GM12872 (cell line): Measurements from ENCODE around the gene CERK.

Experiments
- TF ChIP-seq, protein P1 (sequence below): IDR thresholded peaks from 3 replicates; pipeline ENCODE4 v1.5.1; 2011; ENCODE audit warnings: low read depth, mild to moderate bottlenecking, low read length, moderate library complexity; ENCODE audit not compliant: insufficient read depth

Gene CERK

DNA sequence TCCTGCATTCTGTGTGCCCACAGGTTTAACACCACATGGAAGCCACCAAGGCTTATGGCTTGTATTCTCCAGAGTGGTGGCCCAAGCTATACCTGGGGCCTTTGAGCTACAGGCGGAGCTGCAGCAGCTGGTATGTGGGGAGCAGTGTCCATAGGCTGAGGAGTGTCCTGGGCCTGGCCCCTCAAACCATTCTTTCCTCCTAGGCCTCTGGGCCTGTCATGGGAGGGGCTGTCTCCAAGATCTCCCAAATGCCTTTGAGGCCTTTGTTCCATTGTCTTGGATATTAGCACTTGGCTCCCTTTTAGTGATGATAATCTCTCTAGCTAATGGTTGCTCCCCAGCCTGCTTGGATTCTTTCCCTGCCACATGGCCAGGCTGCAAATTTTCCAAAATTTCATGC, 18.0 kb upstream of the CERK start:
- TF ChIP-seq, protein P1, sequence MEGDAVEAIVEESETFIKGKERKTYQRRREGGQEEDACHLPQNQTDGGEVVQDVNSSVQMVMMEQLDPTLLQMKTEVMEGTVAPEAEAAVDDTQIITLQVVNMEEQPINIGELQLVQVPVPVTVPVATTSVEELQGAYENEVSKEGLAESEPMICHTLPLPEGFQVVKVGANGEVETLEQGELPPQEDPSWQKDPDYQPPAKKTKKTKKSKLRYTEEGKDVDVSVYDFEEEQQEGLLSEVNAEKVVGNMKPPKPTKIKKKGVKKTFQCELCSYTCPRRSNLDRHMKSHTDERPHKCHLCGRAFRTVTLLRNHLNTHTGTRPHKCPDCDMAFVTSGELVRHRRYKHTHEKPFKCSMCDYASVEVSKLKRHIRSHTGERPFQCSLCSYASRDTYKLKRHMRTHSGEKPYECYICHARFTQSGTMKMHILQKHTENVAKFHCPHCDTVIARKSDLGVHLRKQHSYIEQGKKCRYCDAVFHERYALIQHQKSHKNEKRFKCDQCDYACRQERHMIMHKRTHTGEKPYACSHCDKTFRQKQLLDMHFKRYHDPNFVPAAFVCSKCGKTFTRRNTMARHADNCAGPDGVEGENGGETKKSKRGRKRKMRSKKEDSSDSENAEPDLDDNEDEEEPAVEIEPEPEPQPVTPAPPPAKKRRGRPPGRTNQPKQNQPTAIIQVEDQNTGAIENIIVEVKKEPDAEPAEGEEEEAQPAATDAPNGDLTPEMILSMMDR = no peak

DNA sequence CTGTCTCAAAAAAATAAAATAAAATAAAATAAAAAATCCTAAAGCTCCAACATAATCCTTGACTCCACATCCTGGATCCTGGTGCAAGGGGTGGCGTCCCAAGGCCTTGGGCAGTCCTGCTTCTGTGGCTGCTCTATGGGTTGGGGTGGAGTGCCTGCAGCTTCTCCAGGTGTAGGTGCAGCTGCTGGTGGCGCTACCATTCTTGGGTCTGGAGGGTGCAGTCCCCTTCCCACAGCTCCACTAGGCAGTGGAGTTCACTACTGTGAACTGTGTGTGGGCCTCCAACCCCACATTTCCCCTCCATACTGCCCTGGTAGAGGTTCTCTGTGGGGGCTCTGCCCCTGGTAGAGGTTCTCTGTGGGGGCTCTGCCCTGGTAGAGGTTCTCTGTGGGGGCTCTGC, 17.5 kb upstream of the CERK start:
- TF ChIP-seq, protein P1 = no peak

DNA sequence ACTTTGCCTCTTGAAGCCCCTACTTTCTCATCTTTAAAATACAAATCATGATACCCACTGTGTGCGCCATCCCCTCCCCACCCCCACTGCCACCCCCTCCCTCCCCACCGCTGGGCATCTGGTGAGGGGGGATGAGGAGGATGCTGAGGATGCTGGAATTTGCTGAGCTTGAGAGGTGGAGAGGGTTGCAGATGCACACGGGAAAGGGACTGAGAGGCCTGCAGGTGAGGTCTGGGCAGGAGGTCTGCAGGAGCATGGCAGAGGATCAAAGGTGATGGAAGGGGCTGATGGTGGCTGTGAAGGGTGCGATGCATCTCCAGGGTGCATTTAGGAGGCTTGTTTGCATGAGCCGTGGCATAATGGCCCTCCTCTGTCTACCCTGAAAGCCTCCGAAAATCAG, 16.8 kb upstream of the CERK start:
- TF ChIP-seq, protein P1 = no peak

DNA sequence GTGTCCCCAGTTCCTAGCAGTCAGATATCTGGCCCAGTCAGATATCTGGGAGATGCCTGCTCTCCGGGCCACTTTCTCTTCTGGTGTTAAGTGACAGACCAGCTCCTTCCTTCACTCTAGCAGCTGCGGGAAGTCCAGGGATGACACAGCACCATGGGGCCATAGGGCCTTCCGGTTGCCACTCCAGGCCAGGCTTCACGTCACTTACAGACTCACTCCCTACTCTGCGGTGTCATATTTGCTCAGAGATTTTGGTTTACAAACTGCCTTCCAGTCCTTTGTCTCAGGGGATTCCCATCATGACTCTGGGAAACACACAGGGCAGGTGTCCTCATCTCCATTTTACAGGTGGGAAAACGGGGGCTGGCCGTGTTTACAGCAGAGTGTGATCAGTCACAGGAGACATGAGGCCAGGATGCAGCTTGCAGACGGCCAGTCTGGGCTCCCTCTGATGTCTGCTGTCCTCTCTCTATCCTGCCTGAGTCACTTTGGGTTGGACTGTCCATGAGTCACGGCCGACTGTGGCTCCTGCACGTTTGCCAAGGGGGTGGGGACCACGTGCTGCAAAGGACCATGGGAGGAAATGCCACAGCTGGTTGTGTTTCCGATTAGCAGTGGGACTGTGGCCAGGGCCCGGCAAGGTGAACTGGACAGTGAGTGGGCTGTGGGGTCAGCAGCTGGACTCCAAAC, 16.2 kb upstream of the CERK start:
- TF ChIP-seq, protein P1 = no peak

DNA sequence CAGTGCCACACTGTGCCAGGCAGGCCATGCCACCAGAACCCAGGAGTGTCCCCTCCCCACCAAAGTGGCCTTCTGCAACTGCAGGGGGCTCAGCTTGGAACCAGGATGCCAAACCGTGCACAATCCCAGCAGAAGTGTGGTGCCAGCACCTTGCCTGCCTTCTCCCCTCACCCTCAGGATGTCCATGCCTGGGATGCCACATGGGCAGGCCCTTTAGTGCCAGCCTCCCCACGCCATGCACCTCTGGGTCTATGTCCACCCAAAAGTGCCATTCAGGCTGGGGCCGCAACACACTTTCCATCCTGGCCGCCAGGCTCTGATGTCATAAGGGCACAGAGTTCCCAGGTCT, 15.7 kb upstream of the CERK start:
- TF ChIP-seq, protein P1 = no peak

DNA sequence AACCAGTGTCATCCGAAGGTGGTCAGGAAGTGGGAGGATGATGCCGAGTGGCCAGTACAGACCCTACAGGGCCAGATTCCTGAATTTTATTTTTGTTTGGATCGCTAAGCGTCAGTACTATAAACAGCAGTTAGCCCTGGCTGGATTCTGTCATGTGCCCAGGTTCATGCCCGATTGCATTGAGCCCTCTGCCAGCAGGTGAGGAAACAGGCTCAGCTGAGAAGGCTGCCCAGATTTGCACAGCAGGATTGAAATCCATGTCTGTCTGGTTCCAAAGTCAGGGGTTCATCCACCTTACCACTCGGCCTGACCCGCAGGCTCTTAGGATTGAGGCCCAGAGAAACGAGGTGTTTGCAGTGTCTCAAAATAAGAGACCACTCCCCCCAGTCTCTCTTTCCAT, 15.3 kb upstream of the CERK start:
- TF ChIP-seq, protein P1 = no peak

DNA sequence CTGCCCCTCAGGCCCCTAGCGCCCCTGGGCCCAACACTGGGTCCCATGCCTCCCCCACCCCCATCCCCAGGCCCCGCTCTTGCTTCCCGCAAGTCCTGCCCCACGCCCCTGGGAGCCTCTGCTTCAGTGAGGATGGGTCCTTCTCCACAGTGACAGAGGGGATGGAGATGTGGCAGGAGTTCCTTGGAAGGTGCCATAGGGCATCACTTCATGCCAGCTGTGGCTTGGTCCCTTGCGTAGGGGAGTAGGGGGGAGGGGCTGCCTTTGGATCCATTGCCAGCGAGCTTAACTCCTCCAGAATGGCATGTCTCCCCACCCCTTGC, 14.9 kb upstream of the CERK start:
- TF ChIP-seq, protein P1 = no peak
